Activated CD8-positive, alpha-beta T cell treated with anti-CD3 and anti-CD28 coated beads, Interleukin-2, amount 10 ng/mL, durations not matched to agents 7 days and 5 days (primary cell): ENCODE data around the gene RNASEH2B. TPM values are rescaled to one million over a fixed set of nuclear protein-coding genes. Genes with fewer than 3 reads are reported as not detected.

Experiments used
- ATAC-seq: fragments of 150-1000 bp; cut with Tn5 transposase; one replicate; pipeline ENCODE4 v1.10.0; 2021; ENCODE audit warnings: moderate library complexity
- CTCF ChIA-PET: fragments of 350-600 bp; sonication (Branson Sonifier 250); formaldehyde crosslinking; loops from one replicate; lab custom pipeline; 2021; ENCODE audit warnings: antibody characterized with exemption; lab: Charles Lee
- POLR2A ChIA-PET: fragments of 350-600 bp; sonication (Branson Sonifier 250); formaldehyde crosslinking; loops from one replicate; lab custom pipeline; 2021; ENCODE audit warnings: antibody characterized with exemption; lab: Charles Lee
- DNase-seq: peaks from one replicate; pipeline ENCODE4 v3.0.0-alpha.2; 2020
- H3K27ac Mint-ChIP-seq: one replicate; pipeline ENCODE4 v1.8.0; 2021; ENCODE audit warnings: mild to moderate bottlenecking, mixed read lengths
- H3K27me3 Mint-ChIP-seq: one replicate; pipeline ENCODE4 v1.8.0; 2021; ENCODE audit warnings: low read depth, mixed read lengths
- H3K36me3 Mint-ChIP-seq: one replicate; pipeline ENCODE4 v1.8.0; 2021; ENCODE audit warnings: low read depth, mixed read lengths
- H3K4me1 Mint-ChIP-seq: one replicate; pipeline ENCODE4 v1.8.0; 2021; ENCODE audit warnings: low read depth, mixed read lengths
- H3K4me3 Mint-ChIP-seq: one replicate; pipeline ENCODE4 v1.8.0; 2021; ENCODE audit warnings: mild to moderate bottlenecking, mixed read lengths
- H3K9me3 Mint-ChIP-seq: one replicate; pipeline ENCODE4 v1.8.0; 2022; ENCODE audit warnings: mixed read lengths; ENCODE audit not compliant: insufficient read depth
- total RNA-seq, 2 experiments: library from RNA; stranded (reverse); gene quantifications; one replicate each; pipeline ENCODE4 v1.2.3, GENCODE V29; 2021

Gene RNASEH2B
- total RNA-seq, 2 experiments from 2014 or later = 105 to 107 TPM

DNA sequence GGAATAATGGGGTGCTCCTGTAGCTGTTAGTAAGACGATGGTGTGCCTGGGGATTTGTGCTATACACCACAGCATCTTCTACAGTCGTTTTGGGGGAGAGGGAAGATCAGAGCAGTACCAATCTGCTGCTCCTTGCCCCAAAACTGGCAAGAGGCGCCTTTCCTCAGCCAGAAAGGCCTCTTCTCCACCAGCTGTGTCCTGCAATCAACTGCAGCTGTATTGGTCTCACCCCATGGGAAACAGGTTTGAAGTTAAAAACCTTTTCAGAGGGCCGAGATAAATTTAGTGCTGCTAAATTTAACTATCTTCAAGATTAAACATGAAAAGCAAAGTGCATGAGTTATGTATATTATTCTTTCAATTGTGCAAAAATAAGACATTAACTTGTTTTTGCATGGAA, 1.2 kb upstream of the RNASEH2B start:
- Mint-ChIP-seq H3K4me1 (peaks cover 42% of the 10 kb centered on the region), H3K9me3 (no peaks in the 10 kb centered on the region), H3K4me3 (peak overlapping the region; percentile 57), H3K27ac (peak overlapping the region; percentile 51), H3K36me3 (peaks cover 12% of the 10 kb centered on the region), H3K27me3 (no peaks in the 10 kb centered on the region)
- ChIA-PET CTCF (interaction anchor here (1.2 to 2.9 kb wide), 4 partner anchors 10 to 108 kb away, joined by 4 to 29 read pairs (median 8); no protein-coding TSS in a partner anchor), POLR2A (interaction anchor here (1.9 to 4.1 kb wide), 2 partner anchors 15 to 826 kb away, joined by 6 to 100 read pairs; no protein-coding TSS in a partner anchor)
- ATAC-seq (no peak), DNase-seq (no peak)

DNA sequence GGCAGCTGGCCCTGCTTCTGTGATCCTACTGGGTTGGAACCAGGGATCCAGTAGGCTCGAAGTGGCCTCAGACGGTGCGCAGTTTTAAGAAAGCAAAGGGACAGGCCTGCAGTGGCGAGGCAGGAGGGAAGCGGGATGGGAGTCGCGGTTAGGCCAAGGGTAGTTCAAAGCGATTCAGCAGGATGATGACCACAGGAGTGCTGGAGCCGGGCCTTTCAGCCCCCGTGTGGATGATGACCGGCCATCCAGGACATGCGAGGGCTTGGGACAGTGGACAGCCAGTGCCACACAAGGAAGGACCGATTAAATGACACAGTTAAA, 854 bp downstream of the RNASEH2B start:
- ChIA-PET POLR2A (interaction anchor here (1.0 to 4.1 kb wide), 6 partner anchors 17 to 829 kb away, joined by 3 to 100 read pairs (median 12); no protein-coding TSS in a partner anchor), CTCF (interaction anchor here (2.0 to 3.2 kb wide), 4 partner anchors 17 to 785 kb away, joined by 22 to 91 read pairs (median 38); no protein-coding TSS in a partner anchor)
- DNase-seq = no peak
- no peak for ATAC-seq
- Mint-ChIP-seq H3K27me3 (no peaks in the 10 kb centered on the region), H3K36me3 (peaks cover 23% of the 10 kb centered on the region), H3K4me3 (peak overlapping the region; percentile 91), H3K4me1 (peaks cover 56% of the 10 kb centered on the region), H3K9me3 (no peaks in the 10 kb centered on the region), H3K27ac (peak overlapping the region; percentile 96)

DNA sequence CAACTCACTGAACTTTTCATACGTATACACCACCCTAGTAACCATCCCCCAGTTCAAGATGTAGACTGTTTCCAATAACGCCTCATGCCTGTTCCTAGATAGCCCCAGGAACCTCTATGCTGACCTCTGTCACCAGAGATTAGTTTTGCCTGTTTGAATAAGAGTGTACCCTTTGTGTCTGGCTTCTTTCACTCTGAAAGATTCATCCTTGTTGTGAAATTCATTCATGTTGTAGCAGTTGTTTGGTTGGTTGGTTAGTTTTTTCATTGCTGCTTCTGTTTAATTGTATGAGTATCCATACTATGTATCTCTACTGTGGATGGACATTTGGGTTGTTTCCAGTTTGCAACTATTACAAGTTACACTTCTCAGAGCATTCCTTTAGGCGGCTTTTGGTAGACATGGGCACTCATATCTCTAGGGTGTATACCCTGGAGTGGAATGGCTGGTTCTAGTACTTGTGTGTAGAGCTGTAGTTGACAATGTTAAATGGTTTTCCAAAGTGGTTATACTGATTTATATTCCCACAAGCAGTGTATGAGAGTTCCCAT, 1.6 kb downstream of the RNASEH2B start:
- DNase-seq (no peak), ATAC-seq (no peak)
- ChIA-PET CTCF (interaction anchor here (0.6 to 5.3 kb wide), 59 partner anchors 9 to 1240 kb away, joined by 3 to 99 read pairs (median 5); partner anchors contain the start of genes SPRYD7 and TRIM13), POLR2A (interaction anchor here (0.7 to 4.1 kb wide), 14 partner anchors 9 to 1118 kb away, joined by 3 to 100 read pairs (median 4); partner anchors contain the start of gene TRIM13)
- Mint-ChIP-seq H3K9me3 (no peaks in the 10 kb centered on the region), H3K27me3 (no peaks in the 10 kb centered on the region), H3K36me3 (peaks cover 23% of the 10 kb centered on the region), H3K4me3 (peak overlapping the region; percentile 91), H3K4me1 (peaks cover 57% of the 10 kb centered on the region), H3K27ac (peak overlapping the region; percentile 96)

DNA sequence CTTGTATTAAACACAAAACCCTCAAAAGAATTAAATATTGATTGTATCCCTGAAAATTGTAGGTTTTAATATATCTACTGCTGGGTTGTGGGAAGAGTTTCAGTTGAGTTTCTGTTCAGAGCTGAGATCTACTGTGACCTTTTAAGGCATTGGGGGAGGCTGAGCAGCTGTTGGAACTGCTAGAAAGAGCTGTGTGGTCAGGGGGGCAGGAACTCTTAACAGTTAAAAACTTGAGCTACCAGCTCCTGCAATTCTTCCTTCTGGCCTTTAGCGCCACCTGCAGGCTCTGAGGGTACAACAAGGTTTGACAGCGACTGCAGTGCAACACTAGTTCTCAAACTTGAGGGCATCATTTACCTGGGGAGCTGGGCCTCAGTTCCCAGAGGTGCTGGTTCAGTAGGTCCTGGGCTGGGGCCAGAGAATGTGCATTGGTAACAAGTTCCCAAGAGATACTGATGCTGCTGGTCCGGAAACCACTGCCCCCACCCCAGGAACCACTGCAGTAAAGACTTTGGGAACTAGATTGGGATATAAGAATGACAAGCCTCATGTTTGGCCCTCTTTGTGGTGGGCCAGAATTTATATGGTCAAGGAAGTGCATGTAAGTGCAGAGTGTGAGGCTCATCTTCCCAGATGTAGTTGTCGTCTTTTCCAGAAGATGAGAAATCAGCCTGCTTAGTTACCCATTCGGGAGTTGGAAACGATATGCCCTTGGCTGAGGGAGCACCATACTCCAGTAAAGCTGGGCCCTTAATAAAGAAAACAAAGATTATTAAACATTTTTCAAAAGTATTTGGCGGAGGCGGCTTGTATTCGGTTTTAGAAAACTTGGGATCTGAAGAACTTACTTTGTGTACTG, 2.6 kb downstream of the RNASEH2B start:
- H3K27ac Mint-ChIP-seq = peak overlapping the region; percentile 96
- no peaks in the 10 kb centered on the region for H3K9me3 Mint-ChIP-seq
- peak; percentile 98 for DNase-seq
- H3K4me3 Mint-ChIP-seq = peak overlapping the region; percentile 91
- peaks cover 68% of the 10 kb centered on the region for H3K4me1 Mint-ChIP-seq
- H3K27me3 Mint-ChIP-seq = no peaks in the 10 kb centered on the region
- peak; percentile 73 for ATAC-seq
- CTCF ChIA-PET = interaction anchor here (0.6 to 5.3 kb wide), 83 partner anchors 8 to 1241 kb away, joined by 3 to 99 read pairs (median 4); partner anchors contain the start of genes SPRYD7 and TRIM13
- peaks cover 27% of the 10 kb centered on the region for H3K36me3 Mint-ChIP-seq
- POLR2A ChIA-PET = interaction anchor here (0.7 to 4.1 kb wide), 19 partner anchors 10 to 1119 kb away, joined by 3 to 100 read pairs (median 4); partner anchors contain the start of gene TRIM13

DNA sequence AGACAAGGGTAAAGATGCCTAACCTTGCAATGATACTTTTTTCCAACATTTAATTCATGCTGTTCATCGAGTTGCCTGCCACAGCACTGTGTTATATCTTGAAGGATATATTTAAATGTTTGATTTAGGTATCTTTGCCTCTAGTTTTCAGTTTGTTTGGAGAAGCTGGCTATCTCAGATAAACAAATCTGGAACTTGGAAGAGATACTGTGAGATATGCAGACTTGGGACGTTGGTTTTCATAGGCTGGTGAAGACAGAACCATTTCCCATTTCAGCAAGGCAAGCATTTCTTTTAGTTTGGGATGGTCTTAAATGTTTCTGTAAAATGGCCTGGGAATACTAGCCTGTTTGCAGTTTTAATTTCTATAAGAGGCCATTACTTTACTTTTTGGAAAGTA, 3.3 kb downstream of the RNASEH2B start:
- POLR2A ChIA-PET = interaction anchor here (0.9 to 3.3 kb wide), 5 partner anchors 400 to 916 kb away, joined by 3 to 38 read pairs (median 23); partner anchors contain the start of gene TRIM13
- H3K4me1 Mint-ChIP-seq = peaks cover 70% of the 10 kb centered on the region
- no peak for DNase-seq
- H3K9me3 Mint-ChIP-seq = no peaks in the 10 kb centered on the region
- H3K36me3 Mint-ChIP-seq = peaks cover 28% of the 10 kb centered on the region
- H3K27ac Mint-ChIP-seq = no peak overlapping the region
- H3K4me3 Mint-ChIP-seq = no peak overlapping the region
- no peaks in the 10 kb centered on the region for H3K27me3 Mint-ChIP-seq
- ATAC-seq = no peak
- CTCF ChIA-PET = interaction anchor here (1.3 to 5.3 kb wide), 20 partner anchors 10 to 936 kb away, joined by 3 to 99 read pairs (median 11); partner anchors contain the start of gene TRIM13

DNA sequence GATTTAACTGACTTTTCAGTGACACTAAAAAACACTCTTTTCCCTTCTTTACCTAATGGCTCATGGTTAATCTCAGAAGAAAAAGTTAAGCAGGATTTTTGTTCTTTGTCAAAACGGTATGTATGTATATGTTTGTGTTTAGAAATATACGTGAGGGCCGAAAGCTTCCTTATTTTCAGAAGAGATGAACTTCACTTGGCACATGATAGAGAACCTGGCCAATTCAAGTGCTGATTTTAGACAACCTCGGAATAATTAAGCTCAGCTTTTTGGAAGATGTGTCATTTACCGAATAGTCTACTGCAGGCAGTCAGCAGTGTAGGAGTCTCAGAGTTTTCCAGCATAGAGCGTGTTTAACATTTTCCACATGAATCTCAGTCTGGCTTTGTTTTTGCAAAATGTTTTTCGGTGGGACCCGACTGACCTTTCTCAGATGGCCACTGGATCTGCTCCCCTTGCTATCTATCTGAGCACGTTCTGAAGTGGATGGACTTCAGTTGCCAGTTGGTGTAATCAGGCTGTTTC, 4.6 kb downstream of the RNASEH2B start:
- ChIA-PET CTCF (interaction anchor here (0.6 to 5.3 kb wide), 14 partner anchors 16 to 938 kb away, joined by 3 to 99 read pairs (median 6); no protein-coding TSS in a partner anchor), POLR2A (interaction anchor here (0.8 to 1.3 kb wide), 4 partner anchors 22 to 917 kb away, joined by 3 to 8 read pairs (median 4); partner anchors contain the start of gene TRIM13)
- no peaks in the 10 kb centered on the region for H3K27me3 Mint-ChIP-seq
- H3K4me1 Mint-ChIP-seq = peaks cover 66% of the 10 kb centered on the region
- no peaks in the 10 kb centered on the region for H3K9me3 Mint-ChIP-seq
- peak overlapping the region; percentile 30 for H3K27ac Mint-ChIP-seq
- no peak for ATAC-seq
- H3K4me3 Mint-ChIP-seq = no peak overlapping the region
- peaks cover 35% of the 10 kb centered on the region for H3K36me3 Mint-ChIP-seq
- DNase-seq = no peak

DNA sequence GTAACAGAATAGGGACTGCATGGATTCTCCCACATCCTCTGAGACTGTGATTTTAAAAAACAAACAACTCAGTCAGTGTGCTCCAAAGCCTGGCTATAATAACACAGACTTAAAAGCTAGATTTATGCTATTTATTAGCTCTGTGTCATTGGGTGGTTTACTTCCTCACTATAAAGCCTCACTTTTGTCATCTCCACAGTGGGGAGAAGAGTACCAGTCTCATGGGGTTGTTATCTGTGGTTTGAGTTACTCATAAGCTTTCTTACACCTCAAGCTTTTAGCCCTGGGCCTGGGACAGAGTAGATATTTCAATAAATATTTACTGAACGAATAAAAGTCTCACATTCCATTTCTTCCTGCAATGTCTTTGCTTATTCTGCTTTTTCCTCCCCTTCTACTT, 5.3 kb downstream of the RNASEH2B start:
- CTCF ChIA-PET = interaction anchor here (0.5 to 5.3 kb wide), 14 partner anchors 15 to 938 kb away, joined by 3 to 99 read pairs (median 6); partner anchors contain the start of gene TRIM13
- H3K9me3 Mint-ChIP-seq = no peaks in the 10 kb centered on the region
- peaks cover 65% of the 10 kb centered on the region for H3K4me1 Mint-ChIP-seq
- POLR2A ChIA-PET = interaction anchor here (0.8 to 1.3 kb wide), 5 partner anchors 21 to 918 kb away, joined by 3 to 8 read pairs (median 4); partner anchors contain the start of gene TRIM13
- H3K27me3 Mint-ChIP-seq = no peaks in the 10 kb centered on the region
- no peak overlapping the region for H3K4me3 Mint-ChIP-seq
- ATAC-seq (no peak), DNase-seq (no peak)
- peaks cover 40% of the 10 kb centered on the region for H3K36me3 Mint-ChIP-seq
- peak overlapping the region; percentile 70 for H3K27ac Mint-ChIP-seq

DNA sequence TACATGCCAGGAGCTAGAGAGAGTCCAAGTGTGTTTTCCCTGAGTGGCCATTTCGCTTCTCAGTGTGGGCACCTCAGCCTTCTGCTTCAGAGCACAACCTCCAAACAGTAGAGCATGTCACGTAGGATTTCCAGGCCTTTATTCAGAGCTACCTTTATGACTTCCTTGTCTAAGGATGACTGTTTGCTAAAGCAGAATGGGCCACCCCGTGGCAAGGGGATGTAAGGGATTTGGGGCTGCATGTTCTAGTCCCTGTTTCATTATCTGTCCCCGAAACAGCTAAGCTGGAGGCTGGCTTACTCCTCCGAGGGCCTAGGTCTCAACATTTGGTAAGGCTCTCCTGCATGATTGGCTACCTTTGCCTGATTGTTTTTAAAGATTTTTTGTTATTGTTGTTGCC, 6.0 kb downstream of the RNASEH2B start:
- Mint-ChIP-seq H3K4me3 (no peak overlapping the region), H3K36me3 (peaks cover 40% of the 10 kb centered on the region), H3K27me3 (no peaks in the 10 kb centered on the region), H3K4me1 (peaks cover 65% of the 10 kb centered on the region), H3K27ac (peak overlapping the region; percentile 70), H3K9me3 (no peaks in the 10 kb centered on the region)
- ATAC-seq (no peak), DNase-seq (peak; percentile 44)
- ChIA-PET CTCF (interaction anchor here (0.5 to 5.3 kb wide), 13 partner anchors 14 to 939 kb away, joined by 3 to 99 read pairs (median 6); partner anchors contain the start of gene TRIM13), POLR2A (interaction anchor here (1.1 to 1.3 kb wide), 4 partner anchors 22 to 834 kb away, joined by 3 to 8 read pairs (median 4); no protein-coding TSS in a partner anchor)

DNA sequence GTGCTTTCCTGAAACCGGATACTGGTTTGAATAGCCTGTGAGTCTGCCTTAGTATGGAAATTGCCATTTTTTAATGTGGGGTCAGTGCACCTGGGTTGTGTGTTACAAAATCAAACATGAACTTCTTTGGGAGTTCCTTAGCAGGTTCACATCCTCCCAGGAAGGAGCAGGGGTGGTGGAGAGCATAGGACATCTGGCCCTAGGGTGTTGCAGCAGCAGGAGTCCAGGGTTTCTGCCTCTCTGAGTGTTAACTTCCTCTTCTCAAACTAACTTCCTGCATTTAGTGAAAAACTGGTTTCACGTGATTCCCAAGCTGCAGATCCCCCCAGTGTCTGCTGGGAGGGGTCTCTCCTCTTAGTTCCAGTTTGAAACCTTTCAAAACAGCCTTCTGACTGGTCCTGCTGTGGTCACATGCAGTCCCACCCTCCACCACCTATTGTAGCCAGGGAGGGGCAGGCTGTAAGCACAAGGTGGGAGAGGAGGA, 7.2 kb downstream of the RNASEH2B start:
- H3K9me3 Mint-ChIP-seq = no peaks in the 10 kb centered on the region
- H3K27me3 Mint-ChIP-seq = no peaks in the 10 kb centered on the region
- peaks cover 48% of the 10 kb centered on the region for H3K36me3 Mint-ChIP-seq
- ATAC-seq (no peak), DNase-seq (peak; percentile 24)
- peak overlapping the region; percentile 91 for H3K27ac Mint-ChIP-seq
- H3K4me1 Mint-ChIP-seq = peaks cover 64% of the 10 kb centered on the region
- peak overlapping the region; percentile 44 for H3K4me3 Mint-ChIP-seq
- POLR2A ChIA-PET = no interaction called here
- CTCF ChIA-PET = interaction anchor here (0.6 to 4.3 kb wide), 4 partner anchors 53 to 153 kb away, joined by 3 to 37 read pairs (median 10); no protein-coding TSS in a partner anchor

DNA sequence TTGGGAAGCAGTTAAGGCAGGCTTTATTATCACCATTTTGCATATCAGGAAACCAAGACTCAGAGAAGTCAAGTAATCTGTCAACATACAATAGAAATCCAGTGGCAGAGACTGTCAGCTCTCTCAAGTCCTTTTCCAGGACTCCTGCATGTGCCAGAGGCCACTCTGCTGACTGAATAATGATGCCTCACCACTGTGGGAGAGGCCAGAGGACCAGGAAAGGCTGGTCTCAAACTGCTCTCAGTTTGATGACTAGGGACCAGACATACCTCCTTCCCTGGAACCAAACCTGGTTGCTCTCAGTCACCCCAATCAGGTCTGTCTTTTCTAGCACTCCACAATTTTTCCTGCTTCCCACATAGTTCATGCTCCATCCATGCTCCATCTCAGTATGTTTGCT, 8.0 kb downstream of the RNASEH2B start:
- Mint-ChIP-seq H3K4me3 (no peak overlapping the region), H3K27me3 (no peaks in the 10 kb centered on the region), H3K4me1 (peaks cover 55% of the 10 kb centered on the region), H3K36me3 (peaks cover 51% of the 10 kb centered on the region), H3K27ac (peak overlapping the region; percentile 91), H3K9me3 (peaks cover 7% of the 10 kb centered on the region)
- POLR2A ChIA-PET = no interaction called here
- CTCF ChIA-PET = interaction anchor here (1.3 to 4.3 kb wide), 3 partner anchors 52 to 153 kb away, joined by 3 to 37 read pairs (median 4); no protein-coding TSS in a partner anchor
- no peak for ATAC-seq
- DNase-seq = no peak
